ENCODE measurements around the gene TACR1.
"Not testable (repeated sequence)": the region's sequence is repeated elsewhere in the genome, so short reads cannot be mapped to it uniquely, and the experiment has no call there.

TACR1 gene

DNA sequence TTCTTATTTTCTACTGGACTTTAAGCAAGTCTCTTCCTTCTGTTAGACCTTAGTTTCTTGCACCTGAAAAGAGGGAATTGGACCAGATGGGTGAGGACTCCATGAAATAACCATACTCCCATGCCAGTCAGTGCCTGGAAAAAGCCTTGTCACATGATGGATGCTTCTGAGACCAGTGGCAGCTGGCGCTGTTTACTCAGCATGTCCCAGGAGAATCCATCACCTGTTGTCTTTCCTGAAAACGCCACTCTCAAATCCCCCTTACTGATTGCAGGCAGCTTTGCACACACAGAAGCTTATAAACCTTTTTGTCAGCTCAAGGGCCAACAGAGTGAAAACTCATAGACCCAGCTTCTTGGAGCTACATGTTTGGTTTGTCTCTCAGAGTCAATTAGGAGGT lies 123.2 kb downstream of the TACR1 start:
- Histone ChIP-seq H3K27me3 (ENCODE audit: control insufficient read depth, insufficient read depth, low read length) (no peaks in the 10 kb centered on the region), H3K9me3 (ENCODE audit: control insufficient read depth, insufficient read depth, low read length) (no peaks in the 10 kb centered on the region), H3K9ac (ENCODE audit: low read depth, low read length) (no peak overlapping the region), H3K4me3 (ENCODE audit: low read depth, low read length) (no peak overlapping the region), H3K4me1 (ENCODE audit: control insufficient read depth, insufficient read depth, low read length) (no peaks in the 10 kb centered on the region), H3K36me3 (ENCODE audit: control insufficient read depth, insufficient read depth, low read length) (no peaks in the 10 kb centered on the region)

DNA sequence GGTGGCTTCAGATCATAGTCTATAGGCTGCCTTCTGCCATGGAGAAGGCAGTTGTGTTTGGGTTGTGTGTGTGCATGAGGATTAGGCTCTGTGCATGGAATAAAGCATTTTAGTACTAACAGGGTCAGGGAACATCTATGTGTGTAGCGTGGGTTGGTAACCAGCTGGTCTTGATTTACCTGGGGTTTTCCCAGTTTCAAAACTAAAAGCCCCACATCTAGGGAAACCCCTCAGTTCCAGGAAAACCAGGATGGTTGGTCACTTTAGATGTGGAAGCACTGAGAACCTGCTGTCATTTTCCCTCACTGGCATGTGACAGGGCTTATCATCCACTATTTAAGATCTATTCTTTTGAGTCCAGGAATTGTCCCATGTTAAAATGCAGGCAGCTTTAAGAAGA lies 124.6 kb downstream of the TACR1 start:
- Histone ChIP-seq H3K4me1 (ENCODE audit: control insufficient read depth, insufficient read depth, low read length) (no peaks in the 10 kb centered on the region), H3K27me3 (ENCODE audit: control insufficient read depth, insufficient read depth, low read length) (no peaks in the 10 kb centered on the region), H3K9me3 (ENCODE audit: control insufficient read depth, insufficient read depth, low read length) (no peaks in the 10 kb centered on the region), H3K36me3 (ENCODE audit: control insufficient read depth, insufficient read depth, low read length) (no peaks in the 10 kb centered on the region), H3K4me3 (ENCODE audit: low read depth, low read length) (no peak overlapping the region), H3K9ac (ENCODE audit: low read depth, low read length) (no peak overlapping the region)

DNA sequence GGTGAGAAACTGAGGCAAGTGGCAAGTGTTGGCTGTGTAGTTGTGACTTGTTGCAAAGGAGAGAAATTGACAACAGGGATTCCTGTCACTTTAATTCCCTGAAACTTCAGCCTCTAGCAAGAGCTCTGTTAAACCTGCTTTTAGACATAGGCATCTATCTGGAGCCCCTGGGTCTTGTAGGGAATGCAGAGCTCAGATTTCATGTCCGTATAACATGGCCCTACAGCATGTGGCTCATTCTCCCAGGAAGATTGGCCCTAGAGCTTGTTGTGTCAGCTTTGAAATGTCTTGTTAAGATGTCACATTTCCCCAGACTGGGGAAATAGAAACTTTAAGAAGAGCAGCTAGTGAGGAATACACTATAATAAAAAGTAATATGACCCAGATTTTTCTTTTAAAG lies 125.1 kb downstream of the TACR1 start:
- Histone ChIP-seq H3K4me1 (ENCODE audit: control insufficient read depth, insufficient read depth, low read length) (no peaks in the 10 kb centered on the region), H3K36me3 (ENCODE audit: control insufficient read depth, insufficient read depth, low read length) (no peaks in the 10 kb centered on the region), H3K9ac (ENCODE audit: low read depth, low read length) (no peak overlapping the region), H3K4me3 (ENCODE audit: low read depth, low read length) (no peak overlapping the region), H3K27me3 (ENCODE audit: control insufficient read depth, insufficient read depth, low read length) (no peaks in the 10 kb centered on the region), H3K9me3 (ENCODE audit: control insufficient read depth, insufficient read depth, low read length) (no peaks in the 10 kb centered on the region)

GRCh38 chr2:75071766-75072165 lies 127.6 kb downstream of the TACR1 start:
- Histone ChIP-seq H3K9ac (ENCODE audit: low read depth, low read length) (no peak overlapping the region), H3K4me1 (ENCODE audit: control insufficient read depth, insufficient read depth, low read length) (no peaks in the 10 kb centered on the region), H3K36me3 (ENCODE audit: control insufficient read depth, insufficient read depth, low read length) (no peaks in the 10 kb centered on the region), H3K9me3 (ENCODE audit: control insufficient read depth, insufficient read depth, low read length) (no peaks in the 10 kb centered on the region), H3K4me3 (ENCODE audit: low read depth, low read length) (no peak overlapping the region), H3K27me3 (ENCODE audit: control insufficient read depth, insufficient read depth, low read length) (no peaks in the 10 kb centered on the region)

DNA sequence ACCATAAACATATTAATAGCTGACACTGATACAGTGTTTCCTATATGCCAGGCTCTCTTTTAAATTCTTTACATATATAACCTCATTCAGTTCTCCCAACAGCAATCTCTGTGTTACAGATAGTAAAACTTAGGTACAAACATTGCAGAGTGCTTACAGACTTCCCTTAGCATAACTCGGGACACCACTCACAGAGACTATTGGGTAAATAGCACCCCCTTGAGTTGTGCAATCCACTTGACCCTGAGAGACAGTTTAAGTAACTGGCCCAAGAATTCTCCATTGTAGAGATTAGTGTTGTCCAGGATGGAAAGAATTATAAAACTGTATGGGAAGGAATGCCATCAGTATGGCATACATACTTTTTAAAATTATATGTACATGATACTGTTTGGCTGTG lies 130.8 kb downstream of the TACR1 start:
- H3K4me3 ChIP-seq (ENCODE audit: low read depth, low read length), result no peak overlapping the region
- H3K36me3 ChIP-seq (ENCODE audit: control insufficient read depth, insufficient read depth, low read length), result no peaks in the 10 kb centered on the region
- no peaks in the 10 kb centered on the region for H3K27me3 ChIP-seq (ENCODE audit: control insufficient read depth, insufficient read depth, low read length)
- H3K4me1 ChIP-seq (ENCODE audit: control insufficient read depth, insufficient read depth, low read length), result peaks cover 4% of the 10 kb centered on the region
- no peak overlapping the region for H3K9ac ChIP-seq (ENCODE audit: low read depth, low read length)
- H3K9me3 ChIP-seq (ENCODE audit: control insufficient read depth, insufficient read depth, low read length), result no peaks in the 10 kb centered on the region

GRCh38 chr2:75067506-75067905 lies 131.8 kb downstream of the TACR1 start:
- Histone ChIP-seq H3K4me3 (ENCODE audit: low read depth, low read length) (no peak overlapping the region), H3K9ac (ENCODE audit: low read depth, low read length) (no peak overlapping the region)

GRCh38 chr2:75066121-75066902 lies 133.0 kb downstream of the TACR1 start:
- Histone ChIP-seq H3K4me3 (ENCODE audit: low read depth, low read length) (no peak overlapping the region), H3K27me3 (ENCODE audit: control insufficient read depth, insufficient read depth, low read length) (no peaks in the 10 kb centered on the region), H3K9ac (ENCODE audit: low read depth, low read length) (no peak overlapping the region), H3K9me3 (ENCODE audit: control insufficient read depth, insufficient read depth, low read length) (no peaks in the 10 kb centered on the region), H3K4me1 (ENCODE audit: control insufficient read depth, insufficient read depth, low read length) (peaks cover 4% of the 10 kb centered on the region), H3K36me3 (ENCODE audit: control insufficient read depth, insufficient read depth, low read length) (no peaks in the 10 kb centered on the region)

More at GRCh38 chr2:75067506-75067905, 131.8 kb downstream of the TACR1 start:
- Histone ChIP-seq H3K36me3 (ENCODE audit: control insufficient read depth, insufficient read depth, low read length) (no peaks in the 10 kb centered on the region), H3K9me3 (ENCODE audit: control insufficient read depth, insufficient read depth, low read length) (no peaks in the 10 kb centered on the region), H3K27me3 (ENCODE audit: control insufficient read depth, insufficient read depth, low read length) (no peaks in the 10 kb centered on the region), H3K4me1 (ENCODE audit: control insufficient read depth, insufficient read depth, low read length) (peaks cover 4% of the 10 kb centered on the region)

DNA sequence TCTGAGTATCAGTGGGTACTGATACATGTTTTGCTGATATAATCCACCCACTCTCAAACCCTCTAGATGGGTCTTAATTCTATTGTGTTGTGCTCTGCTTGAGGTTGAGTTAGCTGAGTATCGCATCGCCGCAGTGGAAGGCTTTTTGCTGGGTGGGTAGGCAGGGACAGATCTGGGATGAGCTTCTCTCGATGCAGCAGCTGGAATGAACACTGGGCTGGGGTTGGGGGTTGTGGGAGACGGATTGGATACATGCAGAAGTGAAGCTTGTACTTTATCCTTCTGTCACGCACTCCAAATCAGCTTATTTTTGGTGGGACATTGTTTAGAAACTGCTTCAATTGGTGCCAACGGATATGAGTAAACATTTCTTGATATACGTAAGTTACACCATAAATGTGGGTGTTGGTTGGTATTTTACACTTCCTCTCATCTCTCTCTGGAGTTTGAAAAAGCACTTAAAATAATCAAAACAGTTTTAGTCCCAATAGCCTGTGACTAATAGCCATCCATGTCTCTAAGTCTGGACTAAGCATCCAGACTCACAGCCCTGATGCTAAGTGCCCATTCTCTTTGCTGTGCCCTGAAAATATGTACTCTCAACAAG lies 133.8 kb downstream of the TACR1 start:
- Histone ChIP-seq H3K9me3 (ENCODE audit: control insufficient read depth, insufficient read depth, low read length) (no peaks in the 10 kb centered on the region), H3K36me3 (ENCODE audit: control insufficient read depth, insufficient read depth, low read length) (no peaks in the 10 kb centered on the region), H3K4me3 (ENCODE audit: low read depth, low read length) (no peak overlapping the region), H3K9ac (ENCODE audit: low read depth, low read length) (no peak overlapping the region), H3K4me1 (ENCODE audit: control insufficient read depth, insufficient read depth, low read length) (peaks cover 4% of the 10 kb centered on the region), H3K27me3 (ENCODE audit: control insufficient read depth, insufficient read depth, low read length) (no peaks in the 10 kb centered on the region)

GRCh38 chr2:75064691-75065396 lies 134.5 kb downstream of the TACR1 start:
- H3K36me3 ChIP-seq (ENCODE audit: control insufficient read depth, insufficient read depth, low read length), result no peaks in the 10 kb centered on the region
- no peaks in the 10 kb centered on the region for H3K9me3 ChIP-seq (ENCODE audit: control insufficient read depth, insufficient read depth, low read length)
- H3K4me1 ChIP-seq (ENCODE audit: control insufficient read depth, insufficient read depth, low read length), result peaks cover 4% of the 10 kb centered on the region
- no peaks in the 10 kb centered on the region for H3K27me3 ChIP-seq (ENCODE audit: control insufficient read depth, insufficient read depth, low read length)
- H3K9ac ChIP-seq (ENCODE audit: low read depth, low read length), result no peak overlapping the region
- H3K4me3 ChIP-seq (ENCODE audit: low read depth, low read length), result no peak overlapping the region

DNA sequence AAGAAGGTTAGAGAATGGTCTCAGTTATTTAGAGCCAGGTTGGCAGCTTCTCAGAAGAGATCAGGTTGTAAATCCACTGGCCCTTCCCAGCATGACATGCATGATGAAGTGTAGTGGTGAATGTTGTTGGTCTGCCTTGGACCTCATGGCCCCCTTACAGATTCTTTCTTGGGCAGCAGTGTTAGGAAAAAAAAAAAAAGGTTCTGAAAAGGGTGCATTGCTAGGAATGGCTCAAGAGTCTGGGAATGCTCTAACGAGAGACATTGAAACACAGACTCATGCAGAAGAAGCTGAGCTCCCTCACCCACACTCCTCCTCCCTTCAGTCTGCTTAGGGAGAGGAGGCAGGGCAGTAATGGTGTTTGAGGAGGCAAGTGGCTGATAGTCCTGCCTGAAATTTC lies 135.4 kb downstream of the TACR1 start:
- peaks cover 4% of the 10 kb centered on the region for H3K4me1 ChIP-seq (ENCODE audit: control insufficient read depth, insufficient read depth, low read length)
- H3K9me3 ChIP-seq (ENCODE audit: control insufficient read depth, insufficient read depth, low read length), result no peaks in the 10 kb centered on the region
- H3K4me3 ChIP-seq (ENCODE audit: low read depth, low read length), result no peak overlapping the region
- H3K36me3 ChIP-seq (ENCODE audit: control insufficient read depth, insufficient read depth, low read length), result no peaks in the 10 kb centered on the region
- no peaks in the 10 kb centered on the region for H3K27me3 ChIP-seq (ENCODE audit: control insufficient read depth, insufficient read depth, low read length)
- no peak overlapping the region for H3K9ac ChIP-seq (ENCODE audit: low read depth, low read length)

- H3K27me3 ChIP-seq (ENCODE audit: control insufficient read depth, insufficient read depth, low read length), result no peaks in the 10 kb centered on the region
- no peak overlapping the region for H3K4me3 ChIP-seq (ENCODE audit: low read depth, low read length)
- H3K36me3 ChIP-seq (ENCODE audit: control insufficient read depth, insufficient read depth, low read length), result no peaks in the 10 kb centered on the region
- H3K4me1 ChIP-seq (ENCODE audit: control insufficient read depth, insufficient read depth, low read length), result peaks cover 26% of the 10 kb centered on the region
- no peaks in the 10 kb centered on the region for H3K9me3 ChIP-seq (ENCODE audit: control insufficient read depth, insufficient read depth, low read length)
- no peak overlapping the region for H3K9ac ChIP-seq (ENCODE audit: low read depth, low read length)
Measured at GRCh38 chr2:75058427-75058826, 140.9 kb downstream of the TACR1 start.

GRCh38 chr2:75057150-75057549 lies 142.2 kb downstream of the TACR1 start:
- H3K9me3 ChIP-seq (ENCODE audit: control insufficient read depth, insufficient read depth, low read length); H3K36me3 ChIP-seq (ENCODE audit: control insufficient read depth, insufficient read depth, low read length); H3K4me3 ChIP-seq (ENCODE audit: low read depth, low read length); H3K27me3 ChIP-seq (ENCODE audit: control insufficient read depth, insufficient read depth, low read length); H3K9ac ChIP-seq (ENCODE audit: low read depth, low read length): not testable (repeated sequence)
- H3K4me1 ChIP-seq (ENCODE audit: control insufficient read depth, insufficient read depth, low read length), result peaks cover 26% of the 10 kb centered on the region

All from iPS-15b (cell line).